SJSA1 (cell line): ENCODE data around the gene C12orf57. TPM values are rescaled to one million over a fixed set of nuclear protein-coding genes. Genes with fewer than 3 reads are reported as not detected.

Experiments used
- DNase-seq, 2 experiments: peaks; one replicate each; pipeline ENCODE4 v3.0.0-alpha.2; 2015 to 2020; ENCODE audit warnings: low spot score in 2 of 2, low read depth in 1 of 2
- H3K27ac ChIP-seq: fragments of 250-450 bp; sonication (Bioruptor Pico); 2 replicates; pipeline ENCODE4 v1.5.1; 2020; ENCODE audit warnings: mild to moderate bottlenecking, moderate library complexity
- H3K27me3 ChIP-seq: fragments of 250-450 bp; sonication (Bioruptor Pico); replicated peaks from 2 replicates; pipeline ENCODE4 v1.5.1; 2020; ENCODE audit warnings: mild to moderate bottlenecking, moderate library complexity
- H3K36me3 ChIP-seq: fragments of 250-450 bp; sonication (Bioruptor Pico); 2 replicates; pipeline ENCODE4 v1.5.1; 2020; ENCODE audit warnings: mild to moderate bottlenecking
- H3K4me1 ChIP-seq: fragments of 250-450 bp; sonication (Bioruptor Pico); replicated peaks from 2 replicates; pipeline ENCODE4 v1.6.1; 2021; ENCODE audit warnings: mild to moderate bottlenecking
- H3K4me3 ChIP-seq: fragments of 250-450 bp; sonication (Bioruptor Pico); 2 replicates; pipeline ENCODE4 v1.5.1; 2020; ENCODE audit warnings: mild to moderate bottlenecking
- H3K9me3 ChIP-seq: fragments of 250-450 bp; sonication (Bioruptor Pico); replicated peaks from 2 replicates; pipeline ENCODE4 v1.5.1; 2020; ENCODE audit warnings: mild to moderate bottlenecking
- total RNA-seq: library from RNA; depleted of rRNA; stranded (reverse); fragments of >200 nt; shearing (Covaris generic); gene quantifications from 2 replicates; pipeline ENCODE4 v1.2.3, GENCODE V29; 2014

Gene C12orf57
- total RNA-seq, 1 experiment from 2014 or later = 331 TPM

DNA sequence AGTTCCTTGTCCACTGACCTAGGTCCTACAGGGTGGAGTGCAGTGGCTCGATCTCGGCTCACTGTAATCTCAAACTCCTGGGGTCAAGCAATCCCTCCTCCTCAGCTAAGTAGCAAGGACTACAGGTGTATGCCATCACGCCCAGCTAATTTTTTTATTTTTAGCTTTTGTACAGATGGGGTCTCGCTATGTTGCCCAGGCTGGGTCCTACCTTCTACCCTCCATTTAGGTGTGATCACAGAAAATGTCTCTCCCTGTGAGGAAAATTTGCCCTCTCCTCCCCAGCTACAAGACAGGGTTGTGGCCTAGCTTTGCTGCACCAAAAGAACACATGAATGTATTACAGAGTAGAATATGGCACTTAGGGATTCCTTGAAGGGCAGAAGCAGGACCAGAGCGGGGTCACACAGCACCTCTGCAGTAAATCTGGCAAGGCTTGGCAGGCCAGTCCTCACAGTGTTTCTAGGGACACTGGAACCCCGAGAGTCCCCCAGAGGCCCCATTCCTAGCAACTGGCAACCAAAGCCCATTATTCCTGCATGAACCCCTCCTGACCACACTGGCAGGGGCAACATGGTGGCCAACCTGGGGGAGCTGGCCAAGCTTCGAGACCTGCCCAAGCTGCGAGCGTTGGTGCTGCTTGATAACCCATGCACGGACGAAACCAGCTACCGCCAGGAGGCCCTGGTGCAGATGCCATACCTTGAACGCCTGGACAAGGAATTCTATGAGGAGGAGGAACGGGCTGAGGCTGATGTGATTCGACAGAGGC lies 31.5 kb upstream of the C12orf57 start:
- Histone ChIP-seq H3K4me1 (peaks cover 18% of the 10 kb centered on the region), H3K4me3 (no peak overlapping the region), H3K27ac (no peak overlapping the region), H3K9me3 (no peaks in the 10 kb centered on the region), H3K36me3 (no peaks in the 10 kb centered on the region), H3K27me3 (no peaks in the 10 kb centered on the region)
- DNase-seq = no peak

DNA sequence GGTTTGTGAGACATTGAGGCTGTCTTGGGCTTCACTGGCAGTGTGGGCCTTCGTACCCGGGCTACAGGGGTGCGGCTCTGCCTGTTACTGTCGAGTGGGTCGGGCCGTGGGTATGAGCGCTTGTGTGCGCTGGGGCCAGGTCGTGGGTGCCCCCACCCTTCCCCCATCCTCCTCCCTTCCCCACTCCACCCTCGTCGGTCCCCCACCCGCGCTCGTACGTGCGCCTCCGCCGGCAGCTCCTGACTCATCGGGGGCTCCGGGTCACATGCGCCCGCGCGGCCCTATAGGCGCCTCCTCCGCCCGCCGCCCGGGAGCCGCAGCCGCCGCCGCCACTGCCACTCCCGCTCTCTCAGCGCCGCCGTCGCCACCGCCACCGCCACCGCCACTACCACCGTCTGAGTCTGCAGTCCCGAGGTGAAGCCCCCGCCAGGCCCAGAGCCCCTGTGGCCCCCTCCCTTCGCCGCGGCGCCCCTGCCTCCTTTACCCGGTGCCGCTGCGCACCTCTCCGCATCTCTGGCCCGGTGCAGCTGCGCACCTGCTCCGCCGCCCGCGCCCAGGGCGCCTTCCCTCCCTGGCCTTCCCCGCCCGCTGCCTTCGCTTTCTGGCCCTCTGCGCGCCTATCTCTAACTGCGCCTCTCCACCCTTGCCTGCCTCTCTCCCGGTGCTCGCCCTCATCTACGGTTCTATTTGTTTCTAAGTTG lies 29.4 kb upstream of the C12orf57 start, which contains the start of gene ENO2:
ENO2 (plus strand) TSS at position 335 of the 701 bp plus-strand sequence. CDS start 1,253 bp downstream, outside the sequence.
- no peaks in the 10 kb centered on the region for H3K36me3 ChIP-seq
- H3K4me3 ChIP-seq = peak within 1 kb of the TSS; percentile 46
- DNase-seq = peak in 1 of 2 experiments; percentile 71
- H3K27me3 ChIP-seq = no peaks in the 10 kb centered on the region
- no peaks in the 10 kb centered on the region for H3K9me3 ChIP-seq
- H3K4me1 ChIP-seq = peaks cover 18% of the 10 kb centered on the region
- H3K27ac ChIP-seq = no peak within 1 kb of the TSS

DNA sequence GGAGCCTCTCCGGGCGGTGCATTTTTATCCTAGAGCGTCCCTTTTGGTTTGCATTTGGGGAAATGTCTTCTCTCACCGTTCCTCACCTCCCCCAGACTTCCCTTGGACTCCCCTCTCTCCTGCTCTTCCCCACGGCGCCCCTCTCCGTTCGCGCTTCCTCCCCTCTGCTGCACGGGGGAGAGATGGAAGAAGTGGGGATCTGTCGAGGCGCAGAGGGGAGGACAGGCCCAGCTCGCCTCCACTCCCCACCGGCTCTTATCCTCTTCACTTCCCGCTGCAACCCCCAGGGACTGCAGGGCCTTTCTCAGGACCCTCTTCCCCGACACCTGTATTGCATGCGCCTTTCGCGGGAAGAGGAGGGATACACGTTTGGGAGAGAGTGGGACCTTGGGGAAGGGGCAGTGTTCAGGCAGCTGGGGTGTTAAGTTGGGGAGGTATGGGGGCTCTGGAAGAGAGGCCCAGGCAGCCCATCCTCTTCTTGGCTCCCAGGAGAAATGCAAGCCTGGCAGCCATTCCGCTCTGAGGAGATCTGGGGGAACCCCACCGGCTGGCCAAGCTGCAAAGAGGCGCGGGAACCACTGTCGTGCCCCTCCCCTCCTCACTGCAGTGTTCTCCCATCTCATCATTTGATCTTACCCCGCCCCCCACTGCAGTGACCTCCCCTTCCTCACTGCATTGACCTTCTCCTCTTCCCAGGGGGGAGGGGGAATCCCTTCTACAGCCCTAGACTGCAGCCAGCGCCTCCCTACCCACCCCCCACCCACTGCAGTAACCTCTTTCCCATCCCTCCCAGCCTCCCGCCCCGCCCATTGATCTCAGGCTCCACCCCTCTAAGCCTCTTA lies 28.7 kb upstream of the C12orf57 start:
- H3K27ac ChIP-seq = no peak overlapping the region
- H3K27me3 ChIP-seq = no peaks in the 10 kb centered on the region

DNA sequence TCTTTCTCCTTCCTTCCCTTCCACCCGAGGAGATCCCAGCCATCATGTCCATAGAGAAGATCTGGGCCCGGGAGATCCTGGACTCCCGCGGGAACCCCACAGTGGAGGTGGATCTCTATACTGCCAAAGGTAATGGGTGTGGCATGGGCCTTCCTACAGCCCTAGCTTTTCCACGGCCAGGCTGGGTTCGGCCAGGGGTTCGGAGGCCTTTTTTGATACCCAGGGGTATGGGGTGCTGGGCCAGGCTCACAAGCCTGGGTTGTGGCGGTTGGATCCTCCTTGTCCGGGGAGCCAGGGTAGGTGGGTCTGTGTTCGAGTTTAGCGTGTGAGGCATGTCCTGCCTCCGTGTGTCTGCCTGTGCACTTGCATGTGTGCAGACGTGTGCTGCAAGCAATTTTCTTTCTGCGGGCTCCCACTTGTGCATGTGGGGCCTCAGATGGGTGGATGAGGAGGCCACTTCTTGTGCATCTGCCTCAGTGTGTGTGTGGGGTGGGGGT lies 28.0 kb upstream of the C12orf57 start:
- peaks cover 18% of the 10 kb centered on the region for H3K4me1 ChIP-seq
- DNase-seq = no peak
- H3K4me3 ChIP-seq = no peak overlapping the region
- H3K36me3 ChIP-seq = no peaks in the 10 kb centered on the region
- no peak overlapping the region for H3K27ac ChIP-seq
- no peaks in the 10 kb centered on the region for H3K9me3 ChIP-seq
- no peaks in the 10 kb centered on the region for H3K27me3 ChIP-seq

More for the DNA sequence above, 28.7 kb upstream of the C12orf57 start:
- Histone ChIP-seq H3K36me3 (no peaks in the 10 kb centered on the region), H3K4me3 (peak overlapping the region; percentile 46), H3K9me3 (no peaks in the 10 kb centered on the region), H3K4me1 (peaks cover 18% of the 10 kb centered on the region)
- DNase-seq = no peak

DNA sequence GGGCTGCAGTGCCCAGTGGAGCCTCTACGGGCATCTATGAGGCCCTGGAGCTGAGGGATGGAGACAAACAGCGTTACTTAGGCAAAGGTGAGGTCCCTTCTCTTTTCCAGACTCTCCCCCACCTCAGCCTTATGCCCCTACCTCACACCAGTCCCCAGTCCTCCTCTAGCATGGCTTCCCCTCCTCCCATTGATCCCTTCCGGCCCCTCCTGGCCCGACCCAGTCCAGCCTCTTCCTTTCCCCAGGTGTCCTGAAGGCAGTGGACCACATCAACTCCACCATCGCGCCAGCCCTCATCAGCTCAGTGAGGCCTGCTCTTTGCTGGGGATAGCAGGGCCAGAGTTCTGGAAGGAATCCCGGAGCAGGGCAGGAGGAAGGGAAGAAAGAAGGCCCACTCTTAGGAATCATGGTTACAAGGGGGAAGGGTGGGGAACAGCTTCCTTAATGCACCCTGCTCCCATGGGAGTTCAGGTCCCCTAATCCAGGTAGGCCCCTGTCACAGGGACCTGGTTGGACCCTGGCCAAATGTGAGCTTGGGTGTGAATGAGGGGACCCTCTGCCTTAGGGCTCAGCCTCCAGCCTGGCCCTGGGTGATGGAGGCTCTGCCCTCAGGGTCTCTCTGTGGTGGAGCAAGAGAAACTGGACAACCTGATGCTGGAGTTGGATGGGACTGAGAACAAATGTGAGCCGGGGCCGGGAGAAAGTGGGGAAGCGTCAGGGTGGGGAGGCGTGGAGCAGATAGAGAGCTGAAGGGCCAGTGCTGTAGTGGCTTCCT lies 27.2 kb upstream of the C12orf57 start:
- Histone ChIP-seq H3K36me3 (no peaks in the 10 kb centered on the region), H3K27ac (no peak overlapping the region), H3K4me3 (no peak overlapping the region), H3K27me3 (no peaks in the 10 kb centered on the region), H3K9me3 (no peaks in the 10 kb centered on the region), H3K4me1 (peaks cover 18% of the 10 kb centered on the region)
- no peak for DNase-seq

DNA sequence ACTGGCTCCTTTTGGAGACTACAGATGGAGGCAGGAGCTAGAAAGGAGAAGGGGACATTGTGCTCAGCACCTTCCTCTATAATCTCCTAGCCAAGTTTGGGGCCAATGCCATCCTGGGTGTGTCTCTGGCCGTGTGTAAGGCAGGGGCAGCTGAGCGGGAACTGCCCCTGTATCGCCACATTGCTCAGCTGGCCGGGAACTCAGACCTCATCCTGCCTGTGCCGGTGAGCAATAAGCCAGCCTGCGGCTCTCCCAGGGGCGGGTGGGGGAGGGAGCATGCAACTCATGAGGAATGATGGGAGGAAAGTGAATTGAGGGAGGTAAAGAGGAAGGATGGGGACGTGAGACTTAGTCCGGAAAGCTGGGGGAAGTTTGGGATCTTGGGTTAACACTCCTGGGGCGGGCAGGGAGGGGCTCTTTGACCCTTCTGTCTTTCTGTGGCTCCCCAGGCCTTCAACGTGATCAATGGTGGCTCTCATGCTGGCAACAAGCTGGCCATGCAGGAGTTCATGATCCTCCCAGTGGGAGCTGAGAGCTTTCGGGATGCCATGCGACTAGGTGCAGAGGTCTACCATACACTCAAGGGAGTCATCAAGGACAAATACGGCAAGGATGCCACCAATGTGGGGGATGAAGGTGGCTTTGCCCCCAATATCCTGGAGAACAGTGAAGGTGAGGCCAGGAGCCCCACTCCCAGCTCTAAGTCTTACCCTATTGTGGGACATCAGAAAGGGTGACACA lies 26.2 kb upstream of the C12orf57 start:
- Histone ChIP-seq H3K4me3 (no peak overlapping the region), H3K9me3 (no peaks in the 10 kb centered on the region), H3K36me3 (no peaks in the 10 kb centered on the region), H3K4me1 (peaks cover 18% of the 10 kb centered on the region), H3K27me3 (no peaks in the 10 kb centered on the region), H3K27ac (no peak overlapping the region)
- DNase-seq = no peak

DNA sequence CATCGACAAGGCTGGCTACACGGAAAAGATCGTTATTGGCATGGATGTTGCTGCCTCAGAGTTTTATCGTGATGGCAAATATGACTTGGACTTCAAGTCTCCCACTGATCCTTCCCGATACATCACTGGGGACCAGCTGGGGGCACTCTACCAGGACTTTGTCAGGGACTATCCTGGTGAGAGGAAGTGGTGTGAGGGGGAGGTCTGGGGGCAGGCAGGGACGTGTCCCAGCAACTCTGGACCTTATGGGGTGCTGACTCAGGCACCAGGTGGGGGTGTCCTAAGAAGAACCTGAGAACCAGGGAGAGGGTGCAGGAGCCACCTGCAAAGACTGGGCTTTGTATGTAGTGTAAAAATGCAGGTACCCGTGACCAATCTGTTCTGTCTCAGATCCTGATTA lies 24.2 kb upstream of the C12orf57 start:
- no peaks in the 10 kb centered on the region for H3K27me3 ChIP-seq
- H3K9me3 ChIP-seq = no peaks in the 10 kb centered on the region
- no peak overlapping the region for H3K4me3 ChIP-seq
- H3K27ac ChIP-seq = no peak overlapping the region
- no peak for DNase-seq
- H3K36me3 ChIP-seq = no peaks in the 10 kb centered on the region
- H3K4me1 ChIP-seq = peaks cover 12% of the 10 kb centered on the region

DNA sequence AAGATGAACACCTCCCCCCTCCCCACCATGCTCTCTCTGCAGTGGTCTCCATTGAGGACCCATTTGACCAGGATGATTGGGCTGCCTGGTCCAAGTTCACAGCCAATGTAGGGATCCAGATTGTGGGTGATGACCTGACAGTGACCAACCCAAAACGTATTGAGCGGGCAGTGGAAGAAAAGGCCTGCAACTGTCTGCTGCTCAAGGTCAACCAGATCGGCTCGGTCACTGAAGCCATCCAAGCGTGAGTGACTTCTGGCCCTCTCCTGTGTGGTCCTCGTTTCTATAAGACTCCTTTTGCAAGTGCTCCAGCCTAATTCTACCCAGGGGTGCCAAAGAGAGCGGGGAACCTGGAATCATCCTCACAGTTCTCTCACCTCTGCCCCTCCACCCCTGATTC lies 22.3 kb upstream of the C12orf57 start:
- no peak for DNase-seq
- Histone ChIP-seq H3K4me3 (no peak overlapping the region), H3K4me1 (peaks cover 23% of the 10 kb centered on the region), H3K9me3 (no peaks in the 10 kb centered on the region), H3K27ac (no peak overlapping the region), H3K36me3 (no peaks in the 10 kb centered on the region), H3K27me3 (no peaks in the 10 kb centered on the region)

DNA sequence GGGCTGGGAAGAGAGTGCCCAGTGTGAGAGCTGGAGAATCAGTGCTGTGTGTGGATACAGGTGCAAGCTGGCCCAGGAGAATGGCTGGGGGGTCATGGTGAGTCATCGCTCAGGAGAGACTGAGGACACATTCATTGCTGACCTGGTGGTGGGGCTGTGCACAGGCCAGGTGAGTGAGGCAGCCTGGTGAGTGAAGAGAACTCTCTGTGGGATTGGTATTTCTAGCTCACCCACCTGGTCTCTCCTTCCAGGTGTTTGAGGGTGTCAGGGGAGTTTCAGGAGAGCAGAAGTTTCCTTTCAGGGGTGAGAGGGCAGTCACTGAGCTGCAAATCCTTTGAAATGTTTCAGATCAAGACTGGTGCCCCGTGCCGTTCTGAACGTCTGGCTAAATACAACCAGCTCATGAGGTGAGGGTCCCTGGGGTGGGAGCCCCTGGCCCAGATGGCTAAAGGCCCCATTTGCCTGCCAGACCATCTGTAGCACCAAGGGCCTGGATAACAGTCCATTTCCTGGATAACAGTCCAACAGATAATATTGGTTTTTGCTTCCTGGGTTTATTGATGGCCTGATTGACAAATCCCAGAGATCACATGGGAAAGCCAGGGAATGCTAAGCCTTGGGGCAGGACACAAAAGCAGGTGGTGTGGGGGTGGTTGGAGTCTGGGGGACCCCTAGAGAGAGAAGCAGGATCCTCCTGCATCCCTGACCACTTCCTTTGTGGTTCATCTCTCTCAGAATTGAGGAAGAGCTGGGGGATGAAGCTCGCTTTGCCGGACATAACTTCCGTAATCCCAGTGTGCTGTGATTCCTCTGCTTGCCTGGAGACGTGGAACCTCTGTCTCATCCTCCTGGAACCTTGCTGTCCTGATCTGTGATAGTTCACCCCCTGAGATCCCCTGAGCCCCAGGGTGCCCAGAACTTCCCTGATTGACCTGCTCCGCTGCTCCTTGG lies 21.6 kb upstream of the C12orf57 start:
- no peak overlapping the region for H3K27ac ChIP-seq

DNA sequence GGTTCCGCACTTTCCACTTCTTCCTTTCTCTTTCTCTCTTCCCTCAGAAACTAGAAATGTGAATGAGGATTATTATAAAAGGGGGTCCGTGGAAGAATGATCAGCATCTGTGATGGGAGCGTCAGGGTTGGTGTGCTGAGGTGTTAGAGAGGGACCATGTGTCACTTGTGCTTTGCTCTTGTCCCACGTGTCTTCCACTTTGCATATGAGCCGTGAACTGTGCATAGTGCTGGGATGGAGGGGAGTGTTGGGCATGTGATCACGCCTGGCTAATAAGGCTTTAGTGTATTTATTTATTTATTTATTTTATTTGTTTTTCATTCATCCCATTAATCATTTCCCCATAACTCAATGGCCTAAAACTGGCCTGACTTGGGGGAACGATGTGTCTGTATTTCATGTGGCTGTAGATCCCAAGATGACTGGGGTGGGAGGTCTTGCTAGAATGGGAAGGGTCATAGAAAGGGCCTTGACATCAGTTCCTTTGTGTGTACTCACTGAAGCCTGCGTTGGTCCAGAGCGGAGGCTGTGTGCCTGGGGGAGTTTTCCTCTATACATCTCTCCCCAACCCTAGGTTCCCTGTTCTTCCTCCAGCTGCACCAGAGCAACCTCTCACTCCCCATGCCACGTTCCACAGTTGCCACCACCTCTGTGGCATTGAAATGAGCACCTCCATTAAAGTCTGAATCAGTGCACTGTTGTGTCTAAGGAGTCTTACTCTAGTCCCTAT lies 20.7 kb upstream of the C12orf57 start:
- H3K27me3 ChIP-seq = no peaks in the 10 kb centered on the region
- no peaks in the 10 kb centered on the region for H3K36me3 ChIP-seq
- DNase-seq = no peak
- no peaks in the 10 kb centered on the region for H3K9me3 ChIP-seq
- no peak overlapping the region for H3K4me3 ChIP-seq
- peaks cover 32% of the 10 kb centered on the region for H3K4me1 ChIP-seq
- H3K27ac ChIP-seq = no peak overlapping the region

More for the DNA sequence above, 21.6 kb upstream of the C12orf57 start:
- no peaks in the 10 kb centered on the region for H3K27me3 ChIP-seq
- H3K4me1 ChIP-seq = peaks cover 31% of the 10 kb centered on the region
- no peaks in the 10 kb centered on the region for H3K36me3 ChIP-seq
- no peak for DNase-seq
- no peaks in the 10 kb centered on the region for H3K9me3 ChIP-seq
- H3K4me3 ChIP-seq = no peak overlapping the region

DNA sequence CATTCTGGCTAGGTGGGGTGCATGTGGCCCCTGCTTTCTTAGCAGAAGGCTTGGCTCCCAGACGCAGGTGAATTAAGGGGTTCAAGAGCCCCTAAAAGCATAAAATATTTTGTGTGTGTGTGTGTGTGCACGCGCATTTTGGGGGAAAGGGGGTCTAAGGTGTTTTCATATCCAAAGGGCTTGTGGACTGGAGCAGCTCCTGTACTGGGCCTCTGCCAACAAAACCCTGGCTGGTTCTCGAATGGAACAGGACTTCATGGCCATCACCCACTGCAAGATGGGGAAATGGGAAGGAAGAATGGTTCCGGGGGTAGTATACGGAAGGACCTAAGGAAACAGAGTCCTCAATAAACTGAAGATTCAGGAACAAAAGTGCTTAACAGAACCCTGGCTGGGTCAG lies 20.0 kb upstream of the C12orf57 start:
- H3K27ac ChIP-seq = no peak overlapping the region
- H3K4me3 ChIP-seq = no peak overlapping the region
- peaks cover 32% of the 10 kb centered on the region for H3K4me1 ChIP-seq
- DNase-seq = no peak
- 0 out of 2 replicates have a peak, but pooled peaks cover under 1% of the 10 kb centered on the region for H3K36me3 ChIP-seq
- no peaks in the 10 kb centered on the region for H3K9me3 ChIP-seq
- no peaks in the 10 kb centered on the region for H3K27me3 ChIP-seq
